Pancreas (tissue), 10 donors: ENCODE measurements around the gene NMB. TPM values are rescaled to one million over a fixed set of nuclear protein-coding genes. Genes with fewer than 3 reads are reported as not detected.

Experiments
- ATAC-seq, 4 donors: fragments of 200-7000 bp; cut with Tn5 transposase; one replicate each; pipeline versions ENCODE4 v1.8.0 to v1.9.1; 2020; ENCODE audit warnings: mild to moderate bottlenecking in 4 of 4, moderate library complexity in 4 of 4
- DNase-seq, 6 donors: peaks; one replicate each; pipeline ENCODE4 v3.0.0-alpha.2; 2020
- FAIRE-seq: peaks from 2 replicates; lab custom pipeline; 2012; peaks lifted over from hg19 to GRCh38; lab: Jason Lieb, UNC
- H3K27ac ChIP-seq, 4 donors: fragments of 200-600 bp; sonication (generic); 1 replicate in 3 of 4; 2 replicates in 1 of 4; pipeline versions ENCODE4 v1.5.0 to v1.8.0; 2020
- H3K27me3 ChIP-seq, 4 donors: fragments of 200-600 bp; one replicate each; pipeline ENCODE4 v1.8.0; 2021
- H3K36me3 ChIP-seq, 3 donors: fragments of 200-600 bp; sonication (generic) in 1 of 3; one replicate each; pipeline versions ENCODE4 v1.5.0 to v1.8.0; 2020 to 2021
- H3K4me1 ChIP-seq, 3 donors: fragments of 200-600 bp; one replicate each; pipeline ENCODE4 v1.8.0; 2021
- H3K4me3 ChIP-seq, 4 donors: fragments of 200-600 bp; sonication (generic) in 2 of 4; one replicate each; pipeline versions ENCODE4 v1.5.0 to v1.8.0; 2020 to 2021
- H3K9me3 ChIP-seq, 4 donors: fragments of 200-600 bp; one replicate each; pipeline ENCODE4 v1.8.0; 2021
- WGBS, 2 donors: extraction: QIAGEN DNeasy Blood & Tissue Kit; methylation state at CpG; one replicate each; pipeline ENCODE4 v1.1.7; 2013; 5-methylcytosine and 5-hydroxymethylcytosine counted together
- intact Hi-C, 3 donors: fragments of 100-400 bp; cut with DNase I; formaldehyde crosslinking; loops; one replicate each; pipeline versions ENCODE4 v1.11.1 to v1.14.2; 2022
- polyA plus RNA-seq, 2 donors: library from polyadenylated mRNA; stranded (reverse); fragments of 200-250 nt; gene quantifications; one replicate each; pipeline ENCODE4 v1.2.3, GENCODE V29; 2013
- total RNA-seq, 6 donors: library from RNA; stranded (reverse); fragmentation: NEBNext Ultra II Directional in 4 of 6; extraction: Animal tissue kit (Norgen Biotek cat#: 25700) in 4 of 6; gene quantifications; one replicate each; pipeline versions ENCODE4 v1.2.1 to v1.2.4, GENCODE V29; 2021 to 2023
- TF ChIP-seq, protein P1 (sequence below), 4 donors: fragments of 200-600 bp; sonication (generic) in 3 of 4; IDR thresholded peaks; one replicate each; pipeline versions ENCODE4 v1.5.0 to v1.8.0; 2021; ENCODE audit warnings: antibody characterized with exemption in 4 of 4
- donor health status: healthy with polysubstance abuse.
- donor health status: DM: no; HTN: no; CAD: no; lungs with moderate emphysema.
- donor health status: DM: no; HTN: no; CAD: no.
- donor health status: control.
- donor health status: control.
- donor health status: Bipolar disorder and iron deficiency.
- donor health status: DM: yes; HTN: yes; CAD: no.
- donor health status: DM: no; HTN: no; CAD: no.
- donor health status: DM: no; HTN: no; CAD: no.
- donor health status: DM: yes; HTN: yes; CAD: no.

The NMB gene
- total and polyA plus RNA-seq, 8 donors, result 2.9 to 8.3 (median 4.2) TPM

DNA sequence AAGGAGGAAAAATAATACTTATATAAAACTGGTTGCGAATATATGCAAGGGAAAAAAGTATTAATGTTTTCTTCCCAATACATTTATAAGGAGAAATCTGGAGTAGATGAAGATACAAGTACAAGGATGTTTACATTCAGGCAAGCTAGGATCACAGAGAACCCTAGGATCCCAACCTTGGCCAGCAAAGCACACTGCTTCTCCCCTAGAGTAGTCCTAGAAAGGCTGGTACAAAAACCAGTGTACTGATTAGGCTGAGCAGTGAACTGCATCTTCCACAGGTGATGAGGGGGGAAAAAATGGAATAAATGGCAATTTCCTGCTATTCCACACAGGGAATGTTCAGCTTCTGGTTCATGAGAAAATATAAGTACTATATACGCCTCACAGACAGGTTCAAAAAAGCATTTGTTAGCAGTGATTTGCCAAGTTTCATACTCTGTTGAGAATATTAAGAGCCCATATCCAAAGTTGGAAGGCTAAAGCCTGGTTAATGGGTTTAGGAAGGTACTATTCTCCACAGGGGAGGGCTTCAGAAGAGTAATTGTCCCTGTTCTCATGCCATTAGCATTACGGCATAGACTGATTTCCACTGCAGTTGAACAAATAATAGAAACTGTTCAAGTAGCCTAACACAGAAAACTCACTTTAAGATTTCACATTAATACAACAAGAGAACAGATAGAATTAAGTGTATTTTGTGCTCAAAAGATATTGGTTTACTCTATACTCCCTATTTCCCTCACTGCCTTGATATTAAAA, 10.4 kb upstream of the NMB start:
- intact Hi-C loops, result no loop called here
- Histone ChIP-seq H3K4me3 (no peak overlapping the region), H3K36me3 (peaks cover 0 to 15% (median 7%) of the 10 kb centered on the region in 3 donors), H3K27me3 (no peaks in the 10 kb centered on the region), H3K27ac (peak overlapping the region in 2 of 4 donors; percentile 33 to 46), H3K9me3 (no peaks in the 10 kb centered on the region), H3K4me1 (no peaks in the 10 kb centered on the region)
- 77 to 85% methylated on average over 3 of the region's 3 CpGs for WGBS, 2 donors
- TF ChIP-seq, protein P1, sequence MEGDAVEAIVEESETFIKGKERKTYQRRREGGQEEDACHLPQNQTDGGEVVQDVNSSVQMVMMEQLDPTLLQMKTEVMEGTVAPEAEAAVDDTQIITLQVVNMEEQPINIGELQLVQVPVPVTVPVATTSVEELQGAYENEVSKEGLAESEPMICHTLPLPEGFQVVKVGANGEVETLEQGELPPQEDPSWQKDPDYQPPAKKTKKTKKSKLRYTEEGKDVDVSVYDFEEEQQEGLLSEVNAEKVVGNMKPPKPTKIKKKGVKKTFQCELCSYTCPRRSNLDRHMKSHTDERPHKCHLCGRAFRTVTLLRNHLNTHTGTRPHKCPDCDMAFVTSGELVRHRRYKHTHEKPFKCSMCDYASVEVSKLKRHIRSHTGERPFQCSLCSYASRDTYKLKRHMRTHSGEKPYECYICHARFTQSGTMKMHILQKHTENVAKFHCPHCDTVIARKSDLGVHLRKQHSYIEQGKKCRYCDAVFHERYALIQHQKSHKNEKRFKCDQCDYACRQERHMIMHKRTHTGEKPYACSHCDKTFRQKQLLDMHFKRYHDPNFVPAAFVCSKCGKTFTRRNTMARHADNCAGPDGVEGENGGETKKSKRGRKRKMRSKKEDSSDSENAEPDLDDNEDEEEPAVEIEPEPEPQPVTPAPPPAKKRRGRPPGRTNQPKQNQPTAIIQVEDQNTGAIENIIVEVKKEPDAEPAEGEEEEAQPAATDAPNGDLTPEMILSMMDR (IDR thresholded peaks at IDR 0.05), result no peak
- FAIRE-seq, result no peak
- no peak for DNase-seq
- ATAC-seq, result peak in 3 of 4 donors; percentile 41 to 75 (median 51)

DNA sequence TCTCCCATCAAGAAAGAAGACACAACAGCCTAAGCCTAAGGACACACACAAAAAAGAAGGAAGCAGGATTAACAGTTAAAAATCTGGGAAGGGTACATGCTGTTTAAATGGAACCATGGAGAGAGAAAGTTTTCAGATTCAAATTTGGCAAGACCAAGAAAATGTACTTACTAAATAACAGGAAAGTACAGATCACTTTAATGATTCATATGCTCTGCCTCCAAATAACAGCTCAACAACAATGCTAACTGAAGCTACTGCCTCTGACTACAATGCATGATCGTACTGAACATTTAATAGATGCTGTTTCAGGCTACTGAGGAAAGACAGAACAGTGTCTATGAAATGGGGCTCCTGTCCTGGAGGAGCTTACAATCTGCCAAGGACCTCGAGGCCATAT, 8.4 kb upstream of the NMB start:
- H3K27me3 ChIP-seq, result no peaks in the 10 kb centered on the region
- H3K4me3 ChIP-seq, result no peak overlapping the region
- no peak overlapping the region for H3K27ac ChIP-seq
- H3K36me3 ChIP-seq, result peaks cover 0 to 11% (median 7%) of the 10 kb centered on the region in 3 donors
- FAIRE-seq, result no peak
- TF ChIP-seq, protein P1 (IDR thresholded peaks at IDR 0.05), result no peak
- WGBS, 2 donors, result 59 to 65% methylated on average over 2 of the region's 2 CpGs
- intact Hi-C loops, result no loop called here
- H3K4me1 ChIP-seq, result no peaks in the 10 kb centered on the region
- H3K9me3 ChIP-seq, result no peaks in the 10 kb centered on the region
- no peak for DNase-seq
- no peak for ATAC-seq

DNA sequence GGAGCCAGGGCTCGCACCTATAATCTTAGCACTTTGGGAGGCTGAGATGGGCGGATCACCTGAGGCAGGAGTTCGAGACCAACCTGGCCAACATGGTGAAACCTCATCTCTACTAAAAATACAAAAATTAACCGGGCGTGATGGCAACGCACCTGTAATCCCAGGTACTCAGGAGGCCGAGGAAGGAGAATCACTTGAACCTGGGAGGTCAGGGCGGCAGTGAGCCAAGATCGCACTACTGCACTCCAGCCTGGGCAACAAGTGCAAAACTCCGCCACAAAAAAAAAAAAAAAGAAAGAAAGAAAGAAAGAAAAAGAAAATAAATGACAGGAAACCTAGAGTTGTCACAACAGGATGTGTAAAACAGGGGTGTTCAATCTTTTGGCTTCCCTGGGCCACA, 3.0 kb upstream of the NMB start:
- intact Hi-C loops, result no loop called here
- Histone ChIP-seq H3K4me3 (no peak overlapping the region), H3K4me1 (no peaks in the 10 kb centered on the region), H3K27ac (no peak overlapping the region), H3K27me3 (no peaks in the 10 kb centered on the region), H3K36me3 (no peaks in the 10 kb centered on the region), H3K9me3 (no peaks in the 10 kb centered on the region)
- TF ChIP-seq, protein P1 (IDR thresholded peaks at IDR 0.05), result no peak
- no peak for DNase-seq
- no peak for ATAC-seq
- WGBS, 2 donors, result 93 to 95% methylated on average over 10 of the region's 10 CpGs
- FAIRE-seq, result no peak

DNA sequence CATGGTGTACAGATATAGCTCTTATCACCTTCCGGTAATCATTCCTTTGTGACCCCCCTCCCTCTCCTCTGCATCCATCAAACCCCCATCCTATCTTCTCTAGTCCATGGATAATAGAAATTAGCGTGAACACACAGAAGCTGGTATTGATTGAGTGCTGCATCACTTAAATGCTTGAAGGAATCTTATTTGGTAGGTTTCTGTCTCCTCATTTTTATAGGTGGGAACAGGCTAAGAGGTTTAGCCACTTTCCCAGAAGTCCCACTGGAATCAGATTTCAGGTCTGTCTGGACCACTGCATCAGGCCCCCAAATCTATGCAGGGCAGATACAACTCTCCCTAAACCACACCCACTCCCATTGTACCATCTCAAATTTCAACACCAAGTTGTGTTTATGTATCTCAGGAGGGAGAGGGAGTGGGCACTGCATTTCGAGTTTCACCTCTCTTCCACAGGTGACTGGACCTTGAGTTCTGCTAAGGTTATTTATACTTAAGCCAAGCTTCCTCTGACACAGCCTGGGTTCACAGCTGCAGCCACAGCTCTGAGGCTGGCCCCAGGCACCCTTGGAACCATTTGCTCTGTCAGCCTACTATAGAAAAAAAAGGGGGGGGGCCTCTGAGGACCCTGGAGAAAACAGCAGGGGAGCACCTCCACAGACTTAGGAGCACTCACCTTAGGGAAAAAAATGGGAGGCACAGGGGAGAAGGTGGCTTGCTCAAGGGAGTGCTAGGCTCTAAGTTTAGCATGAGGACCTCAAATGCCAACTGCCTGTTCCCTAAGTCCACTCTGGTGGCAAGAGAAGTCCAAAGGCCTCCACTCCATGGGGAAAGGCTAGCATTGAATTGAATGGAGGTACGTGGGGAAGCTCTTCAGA, 2.1 kb upstream of the NMB start:
- Histone ChIP-seq H3K9me3 (no peaks in the 10 kb centered on the region), H3K27ac (no peak overlapping the region), H3K4me1 (peaks cover 0 to 3% (median 0%) of the 10 kb centered on the region in 3 donors), H3K4me3 (no peak overlapping the region), H3K36me3 (no peaks in the 10 kb centered on the region), H3K27me3 (no peaks in the 10 kb centered on the region)
- intact Hi-C loops, result no loop called here
- DNase-seq (no peak), ATAC-seq (no peak), FAIRE-seq (no peak)
- 72 to 82% methylated on average over 4 of the region's 4 CpGs for WGBS, 2 donors
- TF ChIP-seq, protein P1 (IDR thresholded peaks at IDR 0.05), result no peak
